ENCODE data around the gene MRM2. TPM values are rescaled to one million over a fixed set of nuclear protein-coding genes. Genes with fewer than 3 reads are reported as not detected.

The MRM2 gene
- total and polyA plus RNA-seq, 2 experiments from 2014 or later: 14.8 to 31.3 TPM

DNA sequence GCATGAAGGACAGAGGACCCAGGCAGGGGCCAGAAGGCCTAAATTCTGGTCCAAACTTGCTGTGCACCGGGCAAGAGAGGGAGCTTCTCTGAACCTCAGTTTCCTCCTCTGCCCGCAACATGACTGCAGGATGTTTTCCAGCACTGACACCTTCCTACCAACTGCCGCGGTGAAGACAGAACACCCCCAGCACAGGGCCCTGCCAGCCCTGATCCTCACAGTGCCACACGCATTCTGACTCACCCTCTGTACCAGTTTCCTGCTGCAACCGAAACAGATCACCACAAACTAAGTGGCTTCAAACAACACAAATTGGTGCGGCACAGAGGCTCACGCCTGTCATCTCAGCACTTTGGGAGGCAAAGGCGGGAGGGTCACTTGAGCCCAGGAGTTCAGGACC lies 27.4 kb downstream of the MRM2 start:
- H3K9me3 ChIP-seq (ENCODE audit: low read depth): no peaks in the 10 kb centered on the region
- H4K20me1 ChIP-seq (ENCODE audit: insufficient read depth, poor library complexity, severe bottlenecking): no peaks in the 10 kb centered on the region
- TF ChIP-seq, protein P1, sequence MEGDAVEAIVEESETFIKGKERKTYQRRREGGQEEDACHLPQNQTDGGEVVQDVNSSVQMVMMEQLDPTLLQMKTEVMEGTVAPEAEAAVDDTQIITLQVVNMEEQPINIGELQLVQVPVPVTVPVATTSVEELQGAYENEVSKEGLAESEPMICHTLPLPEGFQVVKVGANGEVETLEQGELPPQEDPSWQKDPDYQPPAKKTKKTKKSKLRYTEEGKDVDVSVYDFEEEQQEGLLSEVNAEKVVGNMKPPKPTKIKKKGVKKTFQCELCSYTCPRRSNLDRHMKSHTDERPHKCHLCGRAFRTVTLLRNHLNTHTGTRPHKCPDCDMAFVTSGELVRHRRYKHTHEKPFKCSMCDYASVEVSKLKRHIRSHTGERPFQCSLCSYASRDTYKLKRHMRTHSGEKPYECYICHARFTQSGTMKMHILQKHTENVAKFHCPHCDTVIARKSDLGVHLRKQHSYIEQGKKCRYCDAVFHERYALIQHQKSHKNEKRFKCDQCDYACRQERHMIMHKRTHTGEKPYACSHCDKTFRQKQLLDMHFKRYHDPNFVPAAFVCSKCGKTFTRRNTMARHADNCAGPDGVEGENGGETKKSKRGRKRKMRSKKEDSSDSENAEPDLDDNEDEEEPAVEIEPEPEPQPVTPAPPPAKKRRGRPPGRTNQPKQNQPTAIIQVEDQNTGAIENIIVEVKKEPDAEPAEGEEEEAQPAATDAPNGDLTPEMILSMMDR (IDR thresholded peaks at IDR 0.05; ENCODE audit: poor library complexity): no peak
- TF ChIP-seq EZH2 (IDR thresholded peaks at IDR 0.05; ENCODE audit: borderline replicate concordance) (no peak), EZH2phosphoT487 (IDR thresholded peaks at IDR 0.05; ENCODE audit: low read depth, severe bottlenecking, unreplicated experiment) (no peak)
- H3K27ac ChIP-seq: no peak overlapping the region
- no peaks in the 10 kb centered on the region for H3K4me1 ChIP-seq (ENCODE audit: insufficient read depth)
- H2AFZ ChIP-seq: no peak overlapping the region
- no peak overlapping the region for H3K4me2 ChIP-seq
- H3K27me3 ChIP-seq: no peaks in the 10 kb centered on the region
- WGBS (ENCODE audit: low lambda C conversion rate, missing lambda C conversion rate): 97% methylated on average over 9 of the region's 9 CpGs
- no peak for DNase-seq (ENCODE audit: low spot score)
- H3K9me2 ChIP-seq (replicated peaks; ENCODE audit: insufficient read depth): no peaks in the 10 kb centered on the region
- no peak overlapping the region for H3K4me3 ChIP-seq
- no peaks in the 10 kb centered on the region for H3K36me3 ChIP-seq (replicated peaks; ENCODE audit: insufficient read depth, low read depth)
- no peaks in the 10 kb centered on the region for H3K79me2 ChIP-seq

DNA sequence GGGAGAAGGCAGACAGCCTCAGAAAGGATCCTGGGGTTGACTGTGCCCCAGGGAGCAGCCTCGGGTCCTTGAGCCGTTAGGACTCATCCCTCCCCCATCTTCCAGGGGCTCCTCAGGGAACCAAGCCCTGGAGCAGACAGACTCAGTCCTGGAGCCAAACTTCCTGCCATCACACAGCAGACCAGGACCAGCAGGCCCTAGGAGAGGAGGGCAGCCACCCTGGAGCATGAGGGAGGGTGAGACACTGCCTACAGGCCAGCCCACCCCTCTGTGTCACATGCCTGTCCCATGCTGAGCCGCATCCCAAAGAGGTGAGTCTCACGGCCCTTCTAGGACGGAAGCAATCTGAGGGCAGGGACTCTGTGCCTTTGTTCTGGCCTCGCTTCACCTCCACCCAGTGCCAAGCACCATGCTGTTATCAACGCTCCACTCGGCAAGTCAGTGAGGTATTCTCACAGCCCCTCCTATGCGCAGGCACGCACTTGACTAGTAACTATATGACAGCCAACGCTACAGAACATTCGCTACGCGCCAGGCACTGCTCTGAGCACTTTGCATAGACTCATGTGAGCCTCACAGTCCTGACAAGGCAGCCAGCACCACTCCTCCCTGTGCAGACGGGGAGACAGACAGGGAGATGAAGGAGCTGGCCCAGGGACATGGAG lies 28.3 kb downstream of the MRM2 start:
- Histone ChIP-seq H3K9me2 (replicated peaks; ENCODE audit: insufficient read depth) (no peaks in the 10 kb centered on the region), H3K27me3 (no peaks in the 10 kb centered on the region), H3K4me2 (no peak overlapping the region), H2AFZ (no peak overlapping the region), H3K36me3 (replicated peaks; ENCODE audit: insufficient read depth, low read depth) (no peaks in the 10 kb centered on the region), H3K4me1 (ENCODE audit: insufficient read depth) (no peaks in the 10 kb centered on the region), H3K4me3 (no peak overlapping the region), H3K9me3 (ENCODE audit: low read depth) (no peaks in the 10 kb centered on the region), H4K20me1 (ENCODE audit: insufficient read depth, poor library complexity, severe bottlenecking) (no peaks in the 10 kb centered on the region), H3K27ac (no peak overlapping the region), H3K79me2 (no peaks in the 10 kb centered on the region)
- no peak for DNase-seq (ENCODE audit: low spot score)
- 93% methylated on average over 13 of the region's 15 CpGs for WGBS (ENCODE audit: low lambda C conversion rate, missing lambda C conversion rate)
- TF ChIP-seq EZH2 (IDR thresholded peaks at IDR 0.05; ENCODE audit: borderline replicate concordance) (no peak), EZH2phosphoT487 (IDR thresholded peaks at IDR 0.05; ENCODE audit: low read depth, severe bottlenecking, unreplicated experiment) (no peak)
- TF ChIP-seq, protein P1 (IDR thresholded peaks at IDR 0.05; ENCODE audit: poor library complexity): no peak

DNA sequence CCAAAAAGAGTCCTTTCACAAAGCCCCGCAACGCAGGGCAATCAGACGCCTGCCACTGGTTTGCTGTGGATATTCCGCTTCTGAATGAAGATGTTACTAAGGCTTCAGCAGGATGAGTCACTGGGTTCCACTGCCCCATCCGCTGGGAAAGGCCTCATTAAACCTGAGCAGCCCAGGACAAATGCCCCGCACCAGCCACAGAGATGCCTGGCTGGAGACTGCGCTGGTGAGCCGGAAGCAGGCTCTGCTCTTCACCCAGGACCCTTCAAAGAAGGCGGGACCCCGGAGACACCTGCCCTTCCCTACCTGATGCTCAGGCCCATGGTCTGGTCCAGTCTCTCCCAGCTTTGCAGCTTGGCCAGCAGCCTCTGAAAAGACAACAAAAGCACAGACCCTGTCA lies 29.1 kb downstream of the MRM2 start:
- H3K4me3 ChIP-seq: no peak overlapping the region
- H3K4me2 ChIP-seq: no peak overlapping the region
- H3K9me3 ChIP-seq (ENCODE audit: low read depth): no peaks in the 10 kb centered on the region
- over 99% methylated on average over 10 of the region's 10 CpGs for WGBS (ENCODE audit: low lambda C conversion rate, missing lambda C conversion rate)
- H3K27me3 ChIP-seq: no peaks in the 10 kb centered on the region
- TF ChIP-seq, protein P1 (IDR thresholded peaks at IDR 0.05; ENCODE audit: poor library complexity): no peak
- no peak for TF ChIP-seq EZH2 (IDR thresholded peaks at IDR 0.05; ENCODE audit: borderline replicate concordance)
- no peak for TF ChIP-seq EZH2phosphoT487 (IDR thresholded peaks at IDR 0.05; ENCODE audit: low read depth, severe bottlenecking, unreplicated experiment)
- no peaks in the 10 kb centered on the region for H3K79me2 ChIP-seq
- no peak for DNase-seq (ENCODE audit: low spot score)
- H3K27ac ChIP-seq: no peak overlapping the region
- H3K9me2 ChIP-seq (replicated peaks; ENCODE audit: insufficient read depth): no peaks in the 10 kb centered on the region
- no peaks in the 10 kb centered on the region for H4K20me1 ChIP-seq (ENCODE audit: insufficient read depth, poor library complexity, severe bottlenecking)
- no peaks in the 10 kb centered on the region for H3K4me1 ChIP-seq (ENCODE audit: insufficient read depth)
- H2AFZ ChIP-seq: no peak overlapping the region
- H3K36me3 ChIP-seq (replicated peaks; ENCODE audit: insufficient read depth, low read depth): no peaks in the 10 kb centered on the region

Measured in hepatocyte (in vitro differentiated cells).